WTC11 (cell line): ENCODE data around the gene ANKFN1. TPM values are rescaled to one million over a fixed set of nuclear protein-coding genes. Genes with fewer than 3 reads are reported as not detected.

Source experiments
- ATAC-seq: fragments of 200-7000 bp; cut with Tn5 transposase; 2 replicates; pipeline ENCODE4 v1.10.0; 2021; ENCODE audit warnings: mild to moderate bottlenecking, moderate library complexity
- CTCF ChIA-PET: fragments of 300-600 bp; sonication (Branson Sonifier 250); formaldehyde crosslinking; loops from one replicate; lab custom pipeline; 2021; ENCODE audit warnings: antibody characterized with exemption; lab: Charles Lee
- POLR2A ChIA-PET: fragments of 350-600 bp; sonication (Branson Sonifier 250); formaldehyde crosslinking; loops from one replicate; lab custom pipeline; 2021; ENCODE audit warnings: antibody characterized with exemption; lab: Charles Lee
- DNase-seq: peaks from one replicate; pipeline ENCODE4 v3.0.0; 2021; ENCODE audit warnings: low spot score
- H3K27ac Mint-ChIP-seq: 2 replicates; pipeline ENCODE4 v1.8.0; 2021; ENCODE audit warnings: mixed read lengths
- H3K27me3 Mint-ChIP-seq: 2 replicates; pipeline ENCODE4 v1.8.0; 2021; ENCODE audit warnings: low read depth, mild to moderate bottlenecking, moderate library complexity, mixed read lengths
- H3K36me3 Mint-ChIP-seq: 2 replicates; pipeline ENCODE4 v1.8.0; 2021; ENCODE audit warnings: mixed read lengths
- H3K4me1 Mint-ChIP-seq: 2 replicates; pipeline ENCODE4 v1.8.0; 2022; ENCODE audit warnings: mixed read lengths
- H3K4me3 Mint-ChIP-seq: 2 replicates; pipeline ENCODE4 v1.8.0; 2021; ENCODE audit warnings: mild to moderate bottlenecking, moderate library complexity, mixed read lengths
- H3K9me3 Mint-ChIP-seq: 2 replicates; pipeline ENCODE4 v1.8.0; 2021; ENCODE audit warnings: mixed read lengths
- ESRRA ChIP-seq: sonication (generic); formaldehyde crosslinking; IDR thresholded peaks from 2 replicates; pipeline ENCODE4 v1.8.1; 2022; ENCODE audit warnings: mild to moderate bottlenecking, missing genetic modification reagents, borderline replicate concordance
- IRF2 ChIP-seq: sonication (generic); formaldehyde crosslinking; IDR thresholded peaks from 2 replicates; pipeline ENCODE4 v1.8.0; 2022; ENCODE audit warnings: low read depth, missing genetic modification reagents, borderline replicate concordance
- KAT7 ChIP-seq: sonication (generic); formaldehyde crosslinking; IDR thresholded peaks from 2 replicates; pipeline ENCODE4 v1.8.1; 2023; ENCODE audit warnings: missing genetic modification reagents, mild to moderate bottlenecking, borderline replicate concordance
- NR1H2 ChIP-seq: sonication (generic); formaldehyde crosslinking; IDR thresholded peaks from 2 replicates; pipeline ENCODE4 v1.9.0; 2021; ENCODE audit warnings: mild to moderate bottlenecking, moderate library complexity, missing genetic modification reagents
- NR3C1 ChIP-seq: sonication (generic); formaldehyde crosslinking; conservative IDR thresholded peaks from 2 replicates; pipeline ENCODE4 v1.8.1; 2023; ENCODE audit warnings: low read depth, mild to moderate bottlenecking, missing genetic modification reagents
- OVOL2 ChIP-seq: fragments of 250-450 bp; sonication (Bioruptor Pico); IDR thresholded peaks from 2 replicates; pipeline ENCODE4 v1.9.0; 2021; ENCODE audit warnings: mild to moderate bottlenecking, borderline replicate concordance
- RELA ChIP-seq: sonication (generic); formaldehyde crosslinking; IDR thresholded peaks from 2 replicates; pipeline ENCODE4 v1.8.1; 2022; ENCODE audit warnings: missing genetic modification reagents, mild to moderate bottlenecking, borderline replicate concordance
- SMAD3 ChIP-seq: sonication (generic); formaldehyde crosslinking; IDR thresholded peaks from 2 replicates; pipeline ENCODE4 v1.8.0; 2022; ENCODE audit warnings: missing genetic modification reagents, mild to moderate bottlenecking, borderline replicate concordance
- SMAD4 ChIP-seq: sonication (generic); formaldehyde crosslinking; IDR thresholded peaks from 2 replicates; pipeline ENCODE4 v1.8.0; 2022; ENCODE audit warnings: mild to moderate bottlenecking, missing genetic modification reagents
- SOX15 ChIP-seq: fragments of 250-450 bp; sonication (Bioruptor Pico); IDR thresholded peaks from 2 replicates; pipeline ENCODE4 v1.9.0; 2021; ENCODE audit warnings: mild to moderate bottlenecking
- SP1 ChIP-seq: sonication (generic); formaldehyde crosslinking; conservative IDR thresholded peaks from 2 replicates; pipeline ENCODE4 v1.8.1; 2022; ENCODE audit warnings: missing genetic modification reagents
- TEAD1 ChIP-seq: sonication (generic); formaldehyde crosslinking; IDR thresholded peaks from 2 replicates; pipeline ENCODE4 v1.8.0; 2022; ENCODE audit warnings: mild to moderate bottlenecking, missing genetic modification reagents
- TEAD4 ChIP-seq: sonication (generic); formaldehyde crosslinking; IDR thresholded peaks from 2 replicates; pipeline ENCODE4 v1.8.0; 2022; ENCODE audit warnings: mild to moderate bottlenecking, missing genetic modification reagents
- USF2 ChIP-seq: sonication (generic); formaldehyde crosslinking; IDR thresholded peaks from 2 replicates; pipeline ENCODE4 v1.8.1; 2023; ENCODE audit warnings: mild to moderate bottlenecking, missing genetic modification reagents, moderate library complexity
- ZNF121 ChIP-seq: sonication (generic); formaldehyde crosslinking; IDR thresholded peaks from 2 replicates; pipeline ENCODE4 v1.8.0; 2023; ENCODE audit warnings: missing genetic modification reagents
- ZNF232 ChIP-seq: sonication (generic); formaldehyde crosslinking; IDR thresholded peaks from 2 replicates; pipeline ENCODE4 v1.8.0; 2022; ENCODE audit warnings: mild to moderate bottlenecking, missing genetic modification reagents
- ZNF317 ChIP-seq: sonication (generic); formaldehyde crosslinking; IDR thresholded peaks from 2 replicates; pipeline ENCODE4 v1.8.1; 2023; ENCODE audit warnings: low read depth, mild to moderate bottlenecking, moderate library complexity, missing genetic modification reagents, borderline replicate concordance
- ZNF423 ChIP-seq: fragments of 250-450 bp; sonication (Bioruptor Pico); IDR thresholded peaks from 2 replicates; pipeline ENCODE4 v2.1.2; 2022; ENCODE audit warnings: mild to moderate bottlenecking, moderate library complexity
- total RNA-seq: library from RNA; stranded (reverse); gene quantifications from 3 replicates; pipeline ENCODE4 v1.2.3, GENCODE V29; 2021
- TF ChIP-seq, protein P1 (sequence below): fragments of 250-450 bp; sonication (Bioruptor Pico); conservative IDR thresholded peaks from 2 replicates; pipeline ENCODE4 v1.9.0; 2021; ENCODE audit warnings: mild to moderate bottlenecking
- TF ChIP-seq, protein P2 (sequence below): sonication (generic); formaldehyde crosslinking; IDR thresholded peaks from 2 replicates; pipeline ENCODE4 v1.8.1; 2023; ENCODE audit warnings: mild to moderate bottlenecking, moderate library complexity, missing genetic modification reagents
- TF ChIP-seq, protein P3 (sequence below): sonication (generic); formaldehyde crosslinking; IDR thresholded peaks from 2 replicates; pipeline ENCODE4 v1.8.0; 2022; ENCODE audit warnings: mild to moderate bottlenecking, missing genetic modification reagents
- TF ChIP-seq, protein P4 (sequence below): sonication (generic); formaldehyde crosslinking; conservative IDR thresholded peaks from 2 replicates; pipeline ENCODE4 v1.8.1; 2022; ENCODE audit warnings: mild to moderate bottlenecking, missing genetic modification reagents

ANKFN1 gene
- total RNA-seq, 1 experiment from 2014 or later = 0.24 TPM

DNA sequence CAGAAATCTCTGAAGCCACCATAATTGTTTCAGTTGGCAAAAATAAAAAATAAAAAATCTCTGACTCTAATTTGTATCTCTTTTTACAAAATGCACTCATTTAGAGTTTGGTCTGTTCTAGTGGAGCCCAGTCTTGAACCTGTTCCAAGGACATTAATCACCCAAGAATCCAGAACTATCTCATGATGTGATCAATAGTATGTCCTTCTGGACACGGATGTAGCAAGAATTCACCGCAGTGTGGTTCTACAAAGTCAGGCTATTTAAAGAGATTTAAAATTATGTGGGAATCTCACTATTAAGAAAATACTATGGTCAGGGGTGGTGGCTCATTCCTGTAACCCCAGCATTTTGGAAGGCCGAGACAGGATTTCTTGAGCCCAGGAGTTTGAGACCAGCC lies 21.8 kb upstream of the ANKFN1 start (continued):
- TF ChIP-seq USF2 (CRISPR knock-in tag) (no peak), NR3C1 (no peak), OVOL2 (CRISPR knock-in tag) (no peak), NR1H2 (CRISPR knock-in tag) (no peak), TEAD4 (CRISPR knock-in tag) (no peak)

DNA sequence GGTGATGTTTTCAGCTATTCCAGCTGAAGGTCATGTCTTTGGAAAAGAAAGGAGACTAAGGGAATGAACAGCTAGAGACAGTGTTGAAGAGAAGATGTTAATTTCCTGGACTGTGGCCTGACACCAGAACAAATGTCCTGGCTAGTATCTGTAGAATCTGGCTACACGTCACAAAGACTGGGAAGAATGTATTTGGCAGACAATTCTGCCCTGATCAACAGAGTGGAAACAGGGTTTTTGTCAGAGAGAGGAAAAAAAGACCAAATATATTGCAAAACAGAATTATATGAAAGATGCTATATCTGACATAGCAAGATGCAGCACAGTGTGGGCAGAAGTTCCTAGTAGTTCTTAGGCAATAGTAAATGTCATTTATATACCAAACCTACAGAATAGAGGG lies 17.0 kb upstream of the ANKFN1 start:
- ChIA-PET POLR2A (no interaction called here), CTCF (no interaction called here)
- ATAC-seq (no peak), DNase-seq (no peak)
- Mint-ChIP-seq H3K27me3 (no peaks in the 10 kb centered on the region), H3K36me3 (no peaks in the 10 kb centered on the region), H3K9me3 (no peaks in the 10 kb centered on the region), H3K4me1 (peaks cover 1% of the 10 kb centered on the region; the same call in 1 of the 2 replicates), H3K4me3 (no peak overlapping the region), H3K27ac (no peak overlapping the region)
- TF ChIP-seq SMAD4 (CRISPR knock-in tag) (no peak), ZNF232 (CRISPR knock-in tag) (no peak), IRF2 (CRISPR knock-in tag) (no peak), ZNF423 (CRISPR knock-in tag) (no peak), TEAD1 (no peak), SP1 (CRISPR knock-in tag) (no peak), RELA (no peak), ZNF317 (no peak), ZNF121 (no peak), SOX15 (no peak), KAT7 (CRISPR knock-in tag) (no peak), ESRRA (no peak), SMAD3 (CRISPR knock-in tag) (no peak)
- TF ChIP-seq, protein P1, sequence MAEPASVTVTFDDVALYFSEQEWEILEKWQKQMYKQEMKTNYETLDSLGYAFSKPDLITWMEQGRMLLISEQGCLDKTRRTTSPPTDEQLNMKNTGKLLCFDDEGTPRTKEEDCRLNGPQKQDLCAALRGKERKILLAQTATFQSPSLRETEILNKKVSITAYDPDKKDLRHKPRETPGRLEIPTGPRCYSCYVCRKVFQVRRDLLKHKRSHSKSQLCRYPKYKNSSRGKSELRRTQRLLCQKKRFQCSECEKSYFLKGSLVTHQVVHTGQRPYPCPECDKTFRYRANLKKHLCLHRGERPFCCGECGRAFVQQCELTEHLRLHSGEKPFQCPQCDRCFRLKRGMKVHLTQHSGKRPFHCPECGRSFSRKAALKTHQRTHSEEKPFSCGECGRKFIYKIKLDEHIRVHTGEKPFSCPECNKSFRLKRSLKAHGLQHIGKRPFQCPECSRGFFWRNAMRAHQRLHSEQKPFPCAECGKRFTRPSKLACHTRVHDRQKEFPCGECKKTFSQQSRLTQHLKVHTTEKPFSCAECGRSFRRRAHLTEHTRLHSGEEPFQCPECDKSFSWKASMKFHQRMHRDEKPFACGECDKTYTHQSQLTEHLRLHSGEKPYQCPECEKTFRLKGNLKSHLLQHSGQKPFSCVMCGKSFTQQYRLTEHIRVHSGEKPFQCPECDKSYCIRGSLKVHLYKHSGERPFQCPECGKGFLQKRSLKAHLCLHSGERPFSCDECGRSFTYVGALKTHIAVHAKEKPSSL (CRISPR knock-in tag) = no peak
- TF ChIP-seq, protein P2, sequence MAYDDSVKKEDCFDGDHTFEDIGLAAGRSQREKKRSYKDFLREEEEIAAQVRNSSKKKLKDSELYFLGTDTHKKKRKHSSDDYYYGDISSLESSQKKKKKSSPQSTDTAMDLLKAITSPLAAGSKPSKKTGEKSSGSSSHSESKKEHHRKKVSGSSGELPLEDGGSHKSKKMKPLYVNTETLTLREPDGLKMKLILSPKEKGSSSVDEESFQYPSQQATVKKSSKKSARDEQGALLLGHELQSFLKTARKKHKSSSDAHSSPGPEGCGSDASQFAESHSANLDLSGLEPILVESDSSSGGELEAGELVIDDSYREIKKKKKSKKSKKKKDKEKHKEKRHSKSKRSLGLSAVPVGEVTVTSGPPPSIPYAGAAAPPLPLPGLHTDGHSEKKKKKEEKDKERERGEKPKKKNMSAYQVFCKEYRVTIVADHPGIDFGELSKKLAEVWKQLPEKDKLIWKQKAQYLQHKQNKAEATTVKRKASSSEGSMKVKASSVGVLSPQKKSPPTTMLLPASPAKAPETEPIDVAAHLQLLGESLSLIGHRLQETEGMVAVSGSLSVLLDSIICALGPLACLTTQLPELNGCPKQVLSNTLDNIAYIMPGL = no peak
- TF ChIP-seq, protein P3, sequence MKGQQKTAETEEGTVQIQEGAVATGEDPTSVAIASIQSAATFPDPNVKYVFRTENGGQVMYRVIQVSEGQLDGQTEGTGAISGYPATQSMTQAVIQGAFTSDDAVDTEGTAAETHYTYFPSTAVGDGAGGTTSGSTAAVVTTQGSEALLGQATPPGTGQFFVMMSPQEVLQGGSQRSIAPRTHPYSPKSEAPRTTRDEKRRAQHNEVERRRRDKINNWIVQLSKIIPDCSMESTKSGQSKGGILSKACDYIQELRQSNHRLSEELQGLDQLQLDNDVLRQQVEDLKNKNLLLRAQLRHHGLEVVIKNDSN = no peak
- TF ChIP-seq, protein P4, sequence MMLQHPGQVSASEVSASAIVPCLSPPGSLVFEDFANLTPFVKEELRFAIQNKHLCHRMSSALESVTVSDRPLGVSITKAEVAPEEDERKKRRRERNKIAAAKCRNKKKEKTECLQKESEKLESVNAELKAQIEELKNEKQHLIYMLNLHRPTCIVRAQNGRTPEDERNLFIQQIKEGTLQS (CRISPR knock-in tag) = no peak
